Fibroblast of villous mesenchyme (primary cell): Measurements from ENCODE around the gene ZNF106. TPM values are rescaled to one million over a fixed set of nuclear protein-coding genes. Genes with fewer than 3 reads are reported as not detected.

Source experiments
- DNase-seq: peaks from one replicate; pipeline ENCODE4 v3.0.0-alpha.2; 2010; ENCODE audit warnings: low read depth
- H3K4me3 ChIP-seq: 2 replicates; pipeline ENCODE4 v1.5.1; 2011; ENCODE audit warnings: low read depth, mild to moderate bottlenecking, low read length
- CTCF ChIP-seq: IDR thresholded peaks from 2 replicates; pipeline ENCODE4 v1.5.1; 2012; ENCODE audit warnings: low read depth, mild to moderate bottlenecking, low read length; ENCODE audit not compliant: insufficient read depth
- total RNA-seq: library from RNA; depleted of rRNA; stranded (reverse); fragments of >200 nt; gene quantifications from 2 replicates; pipeline ENCODE4 v1.2.3, GENCODE V29; 2012

ZNF106 gene
- total RNA-seq, 1 donor, result 90.2 TPM

DNA sequence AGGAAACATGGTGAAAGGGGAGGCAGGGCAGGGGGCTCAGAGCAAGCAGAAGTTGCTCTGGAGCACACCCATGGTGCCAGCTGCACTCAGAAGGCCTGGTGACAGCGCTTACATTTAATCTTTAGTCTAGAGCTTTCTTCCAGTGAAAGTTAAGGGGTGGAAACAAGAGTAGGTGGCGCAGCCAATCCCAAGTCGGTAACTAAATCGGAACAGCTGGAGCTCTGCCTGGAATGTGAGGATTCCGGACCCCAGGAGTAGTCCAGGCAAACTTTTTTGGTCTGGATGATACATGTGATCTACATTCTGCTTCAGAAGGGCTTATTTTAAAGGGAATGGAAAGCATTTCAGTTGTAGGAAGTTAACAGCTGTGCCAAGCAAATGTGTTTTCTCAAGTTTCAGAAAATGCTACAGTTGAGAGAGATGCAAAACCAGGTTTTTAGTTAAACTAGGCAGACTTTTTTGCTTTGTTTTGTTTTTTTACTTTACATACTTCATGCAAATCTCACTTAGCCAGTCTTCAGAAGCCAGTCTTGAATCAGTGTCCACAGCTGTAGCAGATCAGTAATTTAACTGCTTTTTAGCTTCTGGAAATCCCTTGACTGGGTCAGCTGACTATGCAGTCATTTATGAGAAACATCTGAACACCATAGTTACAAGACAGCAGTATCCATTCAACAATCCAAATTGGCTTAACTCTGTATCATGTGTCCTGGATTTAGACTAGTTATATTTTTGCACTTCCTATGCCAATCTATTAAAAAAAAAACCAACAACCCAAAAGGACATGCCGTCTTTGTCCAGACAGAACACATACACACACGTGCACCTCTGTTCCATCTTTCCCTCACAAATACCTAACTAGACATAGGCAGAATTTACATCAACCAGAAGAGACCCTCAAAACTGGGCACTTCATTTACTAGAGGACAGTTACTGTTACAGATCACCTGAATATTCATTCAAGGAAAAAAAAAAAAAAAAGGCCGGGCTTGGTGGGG is 33.2 kb downstream of the ZNF106 start:
- peak overlapping the region; percentile 60 for H3K4me3 ChIP-seq
- peak; percentile 97 for DNase-seq
- TF ChIP-seq CTCF, result no peak

DNA sequence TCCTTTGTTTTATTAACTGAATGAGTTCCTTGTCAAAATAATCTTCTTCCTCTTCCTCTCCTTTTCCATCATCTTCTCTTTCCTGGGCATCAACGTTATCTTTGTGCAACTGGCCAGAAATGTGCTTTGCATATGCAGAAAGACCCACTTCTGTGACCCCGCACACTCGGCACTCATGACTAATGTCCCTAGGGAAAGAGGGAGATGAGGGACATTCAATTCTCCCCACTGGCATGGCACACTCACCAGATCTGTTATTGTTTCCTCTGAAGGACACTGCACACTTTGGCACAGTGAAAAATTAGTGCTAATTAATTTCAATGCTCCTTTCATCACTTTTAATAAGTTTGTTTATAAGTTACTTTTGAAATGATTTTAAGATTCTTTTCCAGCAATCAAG is 34.0 kb downstream of the ZNF106 start:
- peak overlapping the region; percentile 60 for H3K4me3 ChIP-seq
- no peak for TF ChIP-seq CTCF
- DNase-seq, result peak; percentile 28

DNA sequence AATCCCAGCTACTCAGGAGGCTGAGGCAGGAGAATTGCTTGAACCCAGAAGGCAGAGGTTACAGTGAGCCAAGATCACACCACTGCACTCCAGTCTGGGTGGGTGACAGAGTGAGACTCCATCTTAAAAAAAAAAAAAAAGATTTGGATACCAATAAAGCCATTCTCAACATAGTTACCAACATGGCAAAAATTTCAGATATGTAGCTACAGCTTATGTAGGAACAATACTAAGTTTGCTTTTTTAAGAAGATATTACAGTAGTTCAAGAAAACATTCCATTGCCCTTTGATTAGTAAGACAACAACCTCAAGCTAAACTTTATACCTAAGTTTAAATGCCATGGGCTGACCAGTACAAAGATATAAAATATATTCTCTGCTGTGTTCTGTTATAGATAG is 34.4 kb downstream of the ZNF106 start:
- no peak for TF ChIP-seq CTCF
- DNase-seq, result no peak
- peak overlapping the region; percentile 60 for H3K4me3 ChIP-seq

- no peak overlapping the region for H3K4me3 ChIP-seq
- DNase-seq, result no peak
- no peak for TF ChIP-seq CTCF
Observed at GRCh38 chr15:42453826-42454225, 37.1 kb downstream of the ZNF106 start.

DNA sequence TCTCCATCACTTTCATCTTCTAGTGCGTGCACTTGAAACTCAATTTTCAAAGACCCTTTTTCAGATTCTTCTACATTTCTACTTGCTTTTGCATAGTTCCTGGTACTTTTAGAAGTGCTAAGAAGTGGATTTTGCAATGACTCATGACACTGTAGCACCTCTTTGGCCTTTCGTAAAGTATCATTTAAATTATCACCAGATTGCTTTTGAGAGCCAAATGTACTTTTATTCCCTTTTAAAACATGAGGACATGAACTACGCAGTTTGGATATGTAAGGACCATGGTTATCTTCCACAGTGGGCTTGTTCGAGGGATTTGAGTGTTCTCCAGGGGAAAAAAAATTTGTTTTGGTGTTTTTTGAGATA is 40.5 kb downstream of the ZNF106 start:
- H3K4me3 ChIP-seq, result no peak overlapping the region
- DNase-seq, result no peak
- TF ChIP-seq CTCF, result no peak

DNA sequence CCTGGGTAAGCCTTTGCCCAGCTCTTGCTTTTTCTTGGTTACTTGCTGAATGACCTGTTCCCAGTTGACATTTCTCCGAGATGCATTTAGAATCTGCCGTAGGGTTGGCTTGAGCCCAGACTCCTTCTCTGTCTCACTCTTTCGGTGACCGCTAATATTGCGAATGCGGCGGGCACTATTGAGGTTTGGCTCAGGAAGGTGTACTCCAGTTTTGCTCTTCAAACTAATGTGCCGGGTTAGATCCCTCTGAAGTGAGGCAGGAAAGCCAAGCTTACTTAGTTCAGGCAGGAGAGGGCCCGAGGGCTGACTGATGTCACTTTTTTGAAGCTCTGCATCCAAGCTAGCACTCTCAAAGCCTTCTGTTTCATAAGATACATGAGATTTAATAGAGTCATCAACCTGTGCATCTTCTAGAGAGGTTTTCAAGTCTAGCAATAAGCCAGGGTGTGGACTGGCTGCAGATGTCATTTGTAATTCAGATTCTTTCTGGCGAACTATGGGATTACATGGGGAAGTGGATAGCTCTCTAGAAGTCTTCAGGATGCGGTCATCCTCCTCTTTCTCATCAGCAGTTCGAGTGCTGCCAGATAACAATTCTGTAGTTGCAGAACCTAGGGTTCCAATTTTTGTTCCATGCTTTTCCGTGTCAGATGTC is 41.0 kb downstream of the ZNF106 start:
- no peak for TF ChIP-seq CTCF
- DNase-seq, result no peak
- H3K4me3 ChIP-seq, result no peak overlapping the region
